Measurements from ENCODE around the gene PTPRN2.
"Not testable (repeated sequence)": the region's sequence is repeated elsewhere in the genome, so short reads cannot be mapped to it uniquely, and the experiment has no call there.

The PTPRN2 gene

DNA sequence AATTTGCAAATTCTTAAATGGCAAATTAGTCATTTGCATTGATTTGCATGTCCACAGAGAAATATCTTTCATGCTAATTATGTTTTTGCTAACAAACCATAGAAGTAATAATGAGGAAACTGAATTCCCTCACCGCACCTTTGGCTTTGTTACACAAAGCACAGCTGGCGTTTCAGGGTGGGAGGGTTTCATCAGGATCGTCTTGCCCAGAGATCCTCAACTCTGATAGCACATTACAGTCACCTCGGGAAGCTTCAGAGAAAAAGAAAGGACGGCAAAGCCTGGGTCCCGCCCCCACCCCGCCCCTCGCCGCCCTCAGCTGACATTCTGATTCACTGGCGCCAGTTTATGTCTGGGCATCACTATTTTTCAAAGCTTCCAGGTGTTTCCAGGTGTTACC is 119.4 kb downstream of the PTPRN2 start:
- DNase-seq (ENCODE audit: low spot score) = no peak

DNA sequence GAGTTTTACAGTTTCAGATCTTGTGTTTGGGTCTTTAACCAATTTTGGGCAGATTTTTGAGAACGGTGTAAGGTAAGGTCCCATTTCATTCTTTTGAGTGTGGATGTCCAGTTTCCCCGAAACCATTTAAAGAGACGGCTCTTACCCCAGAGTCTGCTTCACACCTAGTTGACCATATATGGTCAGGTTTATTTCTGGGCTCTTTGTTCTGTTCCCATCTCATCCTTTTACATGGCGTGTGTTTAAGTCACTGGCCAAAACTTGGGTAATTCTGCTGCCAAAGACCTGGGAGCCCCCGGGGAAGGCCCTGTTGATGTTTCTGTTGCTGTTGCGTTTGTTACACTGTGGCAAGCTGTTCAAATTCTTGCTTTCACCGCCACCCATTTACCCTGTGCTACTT is 120.1 kb downstream of the PTPRN2 start:
- no peak for DNase-seq (ENCODE audit: low spot score)

DNA sequence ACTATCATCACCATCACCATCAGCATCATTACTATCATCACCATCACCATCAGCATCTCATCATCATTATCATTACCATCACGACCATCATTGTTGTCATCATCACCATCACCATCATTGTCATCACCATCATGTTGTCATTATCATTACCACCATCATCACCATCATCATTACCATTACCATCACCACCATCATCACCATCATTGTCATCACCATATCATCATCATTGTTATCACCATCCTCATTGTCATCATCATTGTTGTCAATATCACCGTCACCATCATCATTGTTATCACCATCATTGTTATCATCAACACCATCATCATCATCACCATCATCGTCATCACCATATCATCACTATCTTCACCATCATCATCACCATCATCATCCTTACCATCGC is 124.3 kb downstream of the PTPRN2 start:
- no peak for DNase-seq (ENCODE audit: low spot score)

DNA sequence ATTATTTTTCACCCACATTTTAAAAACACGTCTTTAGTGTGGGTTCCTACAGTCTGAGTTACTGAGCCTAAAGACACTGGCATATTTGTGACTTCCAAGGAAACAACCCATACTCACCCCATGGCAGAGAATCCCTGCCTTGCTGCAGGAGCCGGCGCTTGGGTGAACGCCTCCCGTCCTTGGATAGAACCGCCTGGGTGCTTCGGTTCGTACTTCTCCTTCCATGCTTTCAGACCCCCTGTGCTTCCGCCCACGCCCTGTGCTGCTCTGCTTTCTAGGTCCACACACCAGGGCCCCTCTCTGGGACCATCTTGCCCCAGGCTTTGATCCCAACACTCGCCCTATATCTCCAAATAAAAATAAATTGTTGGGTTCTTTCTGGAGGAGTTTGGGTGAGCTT is 125.8 kb downstream of the PTPRN2 start:
- no peak for DNase-seq (ENCODE audit: low spot score)

DNA sequence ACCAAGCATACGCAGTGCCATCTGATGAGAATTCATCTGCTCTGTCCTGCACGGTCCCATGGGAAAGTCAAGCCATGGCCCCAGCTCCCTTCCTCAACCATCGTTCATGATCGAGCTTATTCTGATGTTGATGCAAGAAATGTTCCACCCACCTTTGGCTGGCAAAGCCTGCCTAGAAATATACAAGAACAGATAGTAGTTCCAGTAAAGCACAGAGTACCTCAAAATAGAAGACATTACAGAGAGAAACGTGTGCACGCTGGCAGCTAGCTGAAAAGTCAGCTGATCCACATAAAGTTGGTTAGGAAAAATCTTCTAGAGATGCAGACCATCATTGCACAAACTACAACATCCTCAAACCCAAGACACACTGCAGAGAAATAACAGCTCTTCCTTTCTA is 127.0 kb downstream of the PTPRN2 start:
- no peak for DNase-seq (ENCODE audit: low spot score)

DNA sequence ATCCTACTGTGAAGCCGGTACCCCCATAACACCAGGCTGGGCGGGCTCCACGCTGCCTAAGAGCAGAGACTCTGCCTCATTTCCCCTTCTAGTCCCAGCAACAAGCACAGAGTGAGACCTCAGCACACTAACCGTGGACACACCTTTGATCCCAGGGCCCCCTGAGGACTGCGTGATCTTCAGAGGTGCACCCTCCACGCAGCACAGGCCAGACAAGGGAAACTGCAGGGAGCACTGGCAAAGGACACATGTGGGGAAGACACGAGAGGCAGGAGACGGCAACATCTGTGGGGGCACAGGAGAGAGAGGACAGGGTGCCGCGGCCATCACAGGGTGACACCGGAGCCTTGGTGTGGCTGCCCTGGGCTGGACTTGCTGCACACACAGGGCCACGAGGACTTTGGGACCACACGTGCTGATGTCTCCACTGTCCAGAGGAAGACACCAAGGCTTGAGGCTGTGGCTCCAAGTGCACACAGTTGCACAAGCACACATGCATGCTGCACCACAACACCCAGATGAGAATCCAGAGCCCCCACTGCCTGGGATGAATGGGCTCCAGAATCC is 128.8 kb downstream of the PTPRN2 start:
- DNase-seq (ENCODE audit: low spot score) = no peak

DNA sequence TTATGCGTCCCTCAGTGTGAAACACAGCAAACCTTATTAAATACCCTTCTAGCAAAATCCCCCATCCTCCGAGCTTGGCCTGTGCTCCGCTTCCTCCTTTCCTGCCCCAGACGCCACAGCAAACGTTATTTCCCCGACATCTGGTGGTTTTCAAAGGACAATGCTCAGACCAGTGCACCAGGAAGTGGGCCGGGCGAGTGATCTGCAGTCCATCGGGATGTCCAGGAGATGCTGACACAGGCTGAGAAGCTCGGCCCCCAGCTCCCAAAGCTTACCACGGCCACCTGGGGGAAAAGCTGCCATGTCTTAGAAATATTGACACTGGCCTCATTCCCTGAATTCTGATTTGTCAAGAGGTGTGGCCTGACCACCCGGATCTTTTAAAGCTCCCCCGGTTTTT is 129.5 kb downstream of the PTPRN2 start:
- DNase-seq (ENCODE audit: low spot score) = no peak

DNA sequence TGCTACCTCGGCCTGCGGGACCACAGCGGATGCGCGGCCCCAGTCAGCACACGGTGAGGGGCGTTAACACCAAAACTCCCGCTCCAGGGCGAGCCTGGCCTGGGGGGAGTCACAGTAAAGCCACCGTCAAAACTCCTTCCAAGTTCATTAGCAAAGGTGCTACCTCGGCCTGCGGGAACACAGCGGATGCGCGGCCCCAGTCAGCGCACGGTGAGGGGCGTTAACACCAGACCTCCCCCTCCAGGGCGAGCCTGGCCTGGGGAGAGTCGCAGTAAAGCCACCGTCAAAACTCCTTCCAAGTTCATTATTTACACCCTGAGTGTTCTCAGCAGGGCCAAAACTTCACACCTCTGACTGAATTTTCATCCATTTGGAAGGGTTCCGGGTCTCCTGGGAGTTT is 130.0 kb downstream of the PTPRN2 start:
- not testable (repeated sequence) for DNase-seq (ENCODE audit: low spot score)

DNA sequence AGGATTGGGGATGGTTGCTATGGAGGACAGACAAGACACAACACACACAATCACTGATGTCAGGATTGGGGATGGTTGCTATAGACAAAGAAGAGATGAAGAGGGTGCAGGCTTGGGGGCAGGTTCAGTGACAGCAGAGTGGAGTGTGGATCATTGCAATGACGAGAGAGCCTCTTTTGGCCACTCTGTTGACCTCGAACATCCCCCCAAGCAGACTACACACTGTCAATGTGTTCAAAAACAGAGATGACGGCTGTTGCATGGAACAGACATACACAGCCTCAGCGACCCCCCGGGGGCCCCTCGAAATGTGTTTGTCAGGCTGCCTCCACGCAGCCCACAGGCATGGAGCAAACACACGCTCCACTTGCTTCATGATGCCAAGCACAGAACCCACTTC is 133.0 kb downstream of the PTPRN2 start:
- no peak for DNase-seq (ENCODE audit: low spot score)

DNA sequence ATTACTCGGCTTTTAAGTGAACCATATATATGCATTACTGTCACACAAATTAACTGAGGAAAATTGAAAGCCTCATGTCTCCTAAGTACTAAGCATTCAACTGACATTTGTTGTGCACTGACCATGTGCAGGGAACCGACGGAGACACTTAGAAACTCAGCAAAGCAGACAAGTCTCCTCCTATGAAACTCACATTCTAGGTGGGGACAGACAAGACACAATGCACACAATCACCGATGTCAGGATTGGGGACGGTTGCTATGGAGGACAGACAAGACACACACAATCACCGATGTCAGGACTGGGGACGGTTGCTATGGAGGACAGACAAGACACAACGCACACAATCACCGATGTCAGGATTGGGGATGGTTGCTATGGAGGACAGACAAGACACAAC is 134.0 kb downstream of the PTPRN2 start:
- DNase-seq (ENCODE audit: low spot score) = no peak

DNA sequence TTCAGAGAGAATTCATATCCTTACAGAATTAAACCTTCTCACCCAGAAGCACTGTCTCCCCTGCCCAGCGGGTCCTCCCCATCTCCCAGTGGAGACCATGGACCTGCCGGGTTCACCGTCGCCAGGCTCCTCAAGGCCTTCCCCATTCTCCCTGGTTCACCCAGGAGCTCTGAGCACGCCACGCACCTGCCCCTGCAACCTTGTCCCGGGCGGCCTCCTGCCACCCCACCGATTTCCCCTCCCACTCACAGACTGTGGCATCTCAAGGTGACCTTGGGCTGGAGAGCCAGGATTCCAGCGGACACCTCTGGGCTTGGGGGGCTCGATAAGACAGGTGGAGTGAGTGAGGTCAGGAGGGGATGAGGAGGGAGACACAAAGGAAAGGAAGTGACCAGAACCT is 135.3 kb downstream of the PTPRN2 start:
- DNase-seq (ENCODE audit: low spot score) = no peak

DNA sequence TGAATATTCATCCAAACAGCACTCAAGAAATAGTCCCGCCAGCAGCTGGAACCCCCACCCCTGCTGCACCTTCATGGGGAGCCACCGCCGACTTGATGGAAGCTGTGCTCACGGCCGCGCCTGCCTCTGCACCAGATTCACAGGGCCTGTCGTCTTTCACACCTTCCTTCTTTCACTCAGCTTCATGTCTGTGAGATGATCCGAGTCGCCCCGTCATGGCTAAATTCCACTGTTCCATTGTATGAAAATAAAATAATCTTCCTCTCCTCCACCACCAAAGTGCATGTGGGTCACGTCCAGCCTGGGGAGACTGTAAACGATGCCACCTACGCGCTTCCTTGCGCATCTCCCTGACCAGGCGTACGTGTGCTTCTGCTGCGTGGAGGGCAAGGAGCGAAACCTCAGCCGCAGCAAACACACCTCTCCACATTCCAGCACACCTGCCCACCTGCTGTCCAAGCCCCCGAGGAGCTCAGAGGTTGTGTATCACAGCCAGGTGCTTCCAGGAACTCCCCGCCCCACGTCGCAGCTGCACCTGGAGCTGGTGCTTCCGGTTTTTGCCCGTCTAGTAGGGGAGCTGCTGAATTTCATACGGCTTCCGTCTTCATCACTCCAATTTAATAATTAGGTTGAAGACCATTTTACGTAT is 137.0 kb downstream of the PTPRN2 start:
- no peak for DNase-seq (ENCODE audit: low spot score)

DNA sequence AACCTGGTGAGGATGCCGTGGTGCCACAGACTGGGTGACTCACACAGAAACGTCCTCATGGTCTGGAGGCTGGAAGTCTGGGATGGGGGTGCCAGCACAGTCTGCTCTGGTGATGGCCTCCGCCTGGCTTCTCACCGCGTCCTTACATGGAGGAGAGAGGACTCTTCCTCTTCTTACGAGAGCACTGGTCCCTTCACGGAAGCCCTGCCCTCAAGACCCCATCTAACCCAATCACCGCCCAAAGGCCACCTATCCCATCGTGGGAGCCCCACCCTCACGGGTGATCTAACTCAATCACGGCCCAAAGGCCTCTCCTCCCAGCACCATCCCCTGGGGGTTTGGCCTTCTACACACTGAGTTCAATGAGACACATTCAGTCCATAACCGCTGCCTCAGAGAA is 137.7 kb downstream of the PTPRN2 start:
- DNase-seq (ENCODE audit: low spot score) = no peak

DNA sequence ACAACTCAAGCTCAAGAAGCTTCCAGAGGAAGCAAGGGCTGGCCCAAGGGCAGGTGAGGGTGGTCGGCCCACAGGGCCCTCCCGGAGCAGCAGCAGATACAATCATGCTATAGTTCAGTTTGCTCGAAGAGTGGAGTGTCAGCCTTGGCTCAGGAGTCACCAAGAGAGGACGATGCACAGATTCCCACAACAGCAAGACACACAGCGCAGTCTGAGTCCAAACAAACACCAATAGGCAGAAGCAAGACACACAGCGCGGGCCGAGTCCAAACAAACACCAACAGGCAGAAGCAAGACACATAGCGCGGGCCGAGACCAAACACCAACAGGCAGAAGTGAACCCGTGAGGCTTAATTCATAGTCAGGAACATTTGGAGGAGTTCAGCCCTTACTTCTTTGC is 138.4 kb downstream of the PTPRN2 start:
- DNase-seq (ENCODE audit: low spot score) = no peak

DNA sequence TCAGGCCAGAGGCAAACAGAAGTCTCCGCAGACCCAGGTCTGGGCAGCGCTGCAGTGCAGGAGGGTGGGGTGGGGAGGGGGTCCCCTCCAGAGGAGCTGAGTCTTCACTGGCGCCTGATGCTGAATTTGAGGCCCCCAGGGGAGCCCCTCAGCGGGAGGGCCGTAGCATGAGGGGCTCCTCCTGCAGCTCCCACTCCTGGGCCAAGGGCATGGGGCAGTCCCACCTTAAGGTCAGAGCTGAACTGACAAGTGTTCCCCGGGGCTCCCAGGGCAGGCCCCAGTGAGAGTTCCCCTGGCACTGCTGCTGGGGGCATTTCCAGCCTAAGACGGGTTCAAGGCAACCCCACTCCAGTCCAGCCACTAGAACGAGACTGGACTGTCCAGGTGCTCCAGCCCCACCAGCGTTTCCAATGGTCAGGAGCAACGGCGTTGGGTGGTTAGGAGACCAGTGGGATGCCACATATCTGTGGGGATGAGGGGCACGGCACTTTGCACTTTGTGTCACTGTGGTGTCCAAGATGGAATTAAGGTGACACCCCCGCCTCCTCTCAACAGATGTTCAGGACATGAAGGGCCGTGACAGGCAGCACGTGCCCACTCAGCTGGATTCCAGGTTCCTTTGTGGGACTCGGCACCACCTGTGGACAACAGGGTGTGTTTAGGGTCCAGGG is 139.1 kb downstream of the PTPRN2 start:
- DNase-seq (ENCODE audit: low spot score) = no peak

DNA sequence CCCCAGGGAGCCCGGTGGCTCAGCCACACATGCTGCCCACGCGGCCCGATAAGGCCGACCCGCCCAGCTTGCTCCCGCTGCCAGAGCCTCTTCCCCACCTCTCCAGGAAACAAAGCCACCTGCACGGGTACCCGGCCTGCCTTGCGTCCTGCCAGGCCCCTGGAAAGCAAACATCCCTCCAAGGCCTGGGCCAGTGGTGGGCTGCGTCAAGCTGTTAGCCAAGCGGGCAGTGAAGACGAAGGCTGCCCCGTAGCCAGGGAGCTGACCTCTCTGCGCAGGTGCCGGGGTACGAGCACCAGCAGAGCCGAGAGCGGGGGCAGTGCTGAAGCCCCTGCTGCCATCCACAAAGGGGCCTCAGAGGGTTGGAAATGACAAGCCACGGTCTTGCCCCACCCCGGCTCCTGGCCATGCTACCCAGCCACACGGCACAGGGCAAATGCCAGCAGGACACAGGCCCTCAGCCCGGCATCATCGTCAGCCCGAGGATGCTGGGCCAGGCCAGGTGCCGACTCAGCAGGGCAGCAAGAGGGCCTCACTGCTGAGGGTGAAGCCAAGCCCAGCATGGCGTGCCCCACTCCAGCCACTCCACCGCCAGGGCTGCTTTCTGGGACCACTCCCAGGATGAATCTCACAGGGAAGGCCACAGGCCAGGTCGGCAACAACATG is 140.0 kb downstream of the PTPRN2 start:
- no peak for DNase-seq (ENCODE audit: low spot score)

DNA sequence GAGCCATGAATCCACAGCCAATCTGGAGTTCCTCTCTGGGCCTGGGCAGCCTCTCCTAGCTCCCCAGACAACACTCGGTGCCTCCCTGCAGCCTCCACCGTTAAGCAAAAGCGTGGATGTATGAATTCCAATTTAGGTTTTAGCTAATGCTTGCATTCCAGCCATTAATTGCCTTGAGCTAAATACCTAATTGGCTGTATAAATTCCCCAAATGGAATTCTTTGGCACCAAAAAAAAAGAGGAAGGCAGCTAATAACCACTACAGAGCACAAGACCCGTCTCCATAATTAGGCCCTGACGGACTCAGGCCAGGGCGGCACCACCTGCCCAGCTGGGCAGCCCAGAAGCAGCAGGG is 140.5 kb downstream of the PTPRN2 start:
- DNase-seq (ENCODE audit: low spot score) = no peak

DNA sequence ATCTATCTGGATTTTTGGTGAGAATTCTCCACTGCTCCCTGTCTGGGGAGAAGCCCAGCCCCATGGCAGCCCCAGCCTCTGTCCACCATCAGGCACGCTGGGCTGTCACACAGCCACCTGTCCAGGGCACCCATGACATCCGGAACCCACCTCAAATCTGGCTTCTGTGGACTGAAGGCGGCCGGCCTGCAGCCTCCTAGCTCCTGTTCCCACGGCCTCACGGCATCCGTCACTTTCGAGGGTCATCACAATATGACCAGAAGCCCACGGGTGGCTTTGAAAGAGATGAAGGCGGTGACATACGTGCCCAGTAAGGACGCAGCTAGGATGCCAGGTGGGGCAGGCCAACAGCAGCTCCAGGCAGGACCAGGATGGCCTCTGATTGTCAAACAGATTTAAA is 140.9 kb downstream of the PTPRN2 start:
- no peak for DNase-seq (ENCODE audit: low spot score)

DNA sequence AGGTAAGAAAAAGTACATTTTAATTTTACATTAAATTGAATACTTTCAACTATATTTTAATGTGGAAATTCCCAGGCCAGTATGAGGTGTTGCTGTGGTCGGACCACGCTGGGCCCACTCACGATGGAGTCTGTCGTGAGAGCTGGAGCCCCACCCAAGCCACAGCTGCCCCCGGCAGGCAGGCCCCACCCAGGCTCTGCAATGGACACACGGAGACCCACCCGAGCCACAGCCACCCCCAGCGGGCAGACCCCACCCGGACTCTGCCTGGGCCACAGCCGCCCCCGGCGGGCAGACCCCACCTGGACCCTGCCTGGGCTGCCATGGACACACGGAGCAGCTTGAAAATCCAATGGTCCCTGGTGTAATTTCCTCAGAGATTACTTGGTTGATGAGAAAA is 141.3 kb downstream of the PTPRN2 start:
- DNase-seq (ENCODE audit: low spot score) = no peak

DNA sequence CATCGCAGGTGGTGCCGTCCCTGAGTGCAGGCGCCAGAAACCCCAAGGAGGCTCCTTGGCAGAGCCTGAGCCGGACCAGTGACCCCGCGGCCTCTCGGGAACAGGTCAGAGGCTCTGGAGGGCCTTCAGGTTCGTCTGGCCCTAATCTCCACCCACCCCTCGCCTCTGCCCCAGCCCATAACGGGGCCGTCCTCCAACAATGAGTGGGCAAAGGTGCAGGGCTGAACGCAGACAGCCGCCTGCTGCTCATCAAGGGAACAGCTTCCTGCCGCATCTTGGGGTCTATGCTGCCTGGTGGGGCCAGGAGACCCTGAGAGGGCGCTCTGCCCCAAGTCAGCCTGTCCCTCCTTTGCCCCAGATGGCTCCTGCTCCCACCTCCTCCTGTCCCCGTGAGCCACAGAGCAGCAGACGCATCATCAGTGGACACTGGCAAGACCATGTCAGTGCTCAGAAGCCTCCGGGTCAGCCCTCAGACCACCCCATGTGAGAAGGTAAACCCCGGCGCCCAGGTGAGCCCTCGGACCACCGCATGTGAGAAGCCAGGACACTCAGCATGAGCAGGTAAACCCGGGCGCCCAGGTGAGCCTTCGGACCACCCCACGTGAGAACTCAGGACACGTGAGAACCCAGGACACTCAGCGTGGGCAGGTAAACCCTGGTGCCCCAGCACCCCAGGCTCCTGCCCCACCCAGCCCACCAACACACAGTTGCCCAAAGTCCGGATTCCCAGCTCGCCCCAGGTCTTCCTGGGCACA is 142.0 kb downstream of the PTPRN2 start:
- DNase-seq (ENCODE audit: low spot score) = no peak

DNA sequence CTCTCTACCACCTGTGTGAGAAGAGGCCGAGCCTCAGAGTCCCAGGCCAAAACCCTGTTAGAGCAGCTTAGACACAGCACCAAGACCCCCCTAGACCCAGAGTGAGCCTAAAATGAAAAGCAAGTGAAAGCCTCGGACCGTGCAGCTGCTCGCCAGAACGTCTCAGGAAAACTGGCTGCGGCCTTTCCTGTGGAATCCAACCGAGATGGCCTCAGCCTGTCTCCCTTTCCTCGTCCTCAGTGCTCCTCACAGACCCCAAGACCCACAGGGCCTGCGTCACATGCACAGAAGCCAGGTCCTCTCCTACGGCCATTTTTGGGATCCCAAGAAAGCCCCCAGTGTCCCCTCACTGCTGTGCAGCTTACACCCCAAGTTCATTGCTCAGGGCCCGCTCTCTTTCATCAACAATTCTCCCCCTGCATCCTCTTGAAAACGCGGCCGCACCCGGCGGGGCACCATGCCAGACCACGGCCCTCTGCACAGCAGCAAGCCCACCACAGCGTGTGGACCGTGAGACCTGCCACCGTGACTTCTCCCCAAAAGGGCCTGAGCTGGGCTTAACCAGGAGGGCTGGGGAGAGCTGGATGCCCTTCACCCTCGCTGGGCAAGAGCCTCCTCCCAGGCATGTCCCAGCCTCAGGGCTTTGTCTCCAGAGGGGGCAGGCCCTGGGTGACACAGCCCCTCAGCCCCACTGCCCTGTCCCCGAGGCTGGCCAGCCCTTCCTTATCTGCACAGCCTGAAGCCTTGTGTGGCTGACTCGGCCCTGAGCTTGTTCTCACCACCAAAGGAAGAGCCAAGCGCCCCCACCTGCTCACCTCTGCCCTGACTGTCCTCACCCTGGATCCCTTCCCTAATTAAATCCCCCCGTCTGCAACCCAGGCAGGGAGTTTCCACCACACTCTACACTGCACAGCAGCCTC is 142.9 kb downstream of the PTPRN2 start:
- DNase-seq (ENCODE audit: low spot score) = no peak

Data from LoVo (cell line).